Right atrium auricular region (tissue), 2 donors: Measurements from ENCODE around the gene MAGEA9B. TPM values are rescaled to one million over a fixed set of nuclear protein-coding genes. Genes with fewer than 3 reads are reported as not detected.
"Not testable (repeated sequence)": the region's sequence is repeated elsewhere in the genome, so short reads cannot be mapped to it uniquely, and the experiment has no call there.

Experiments
- DNase-seq: peaks from one replicate; pipeline ENCODE4 v3.0.0-alpha.2; 2019; ENCODE audit warnings: low spot score
- H3K27ac ChIP-seq, 2 donors: fragments of 200-600 bp; sonication (generic); 1 replicate in 1 of 2; 2 replicates in 1 of 2; pipeline ENCODE4 v1.5.1; 2016 to 2019
- H3K27me3 ChIP-seq, 2 donors: fragments of 200-600 bp; sonication (generic); one replicate each; pipeline versions ENCODE4 v1.5.1 to v1.6.0; 2017 to 2019
- H3K36me3 ChIP-seq: fragments of 200-600 bp; sonication (generic); one replicate; pipeline ENCODE4 v1.5.1; 2016
- H3K4me1 ChIP-seq, 2 donors: fragments of 200-600 bp; sonication (generic); one replicate each; pipeline versions ENCODE4 v1.5.1 to v1.6.0; 2017 to 2019
- H3K4me3 ChIP-seq, 2 donors: fragments of 200-600 bp; sonication (generic); 1 replicate in 1 of 2; 2 replicates in 1 of 2; pipeline ENCODE4 v1.5.1; 2017 to 2019; ENCODE audit warnings: mild to moderate bottlenecking in 1 of 2, moderate library complexity in 1 of 2
- H3K9me3 ChIP-seq, 2 donors: fragments of 200-600 bp; sonication (generic); one replicate each; pipeline ENCODE4 v1.5.1; 2019
- CTCF ChIP-seq, 2 donors: fragments of 200-600 bp; sonication (generic); IDR thresholded peaks; one replicate each; pipeline ENCODE4 v1.5.1; 2019; ENCODE audit warnings: antibody characterized with exemption in 2 of 2
- total RNA-seq, 2 donors: library from RNA; depleted of rRNA; stranded (reverse); fragments of >200 nt; gene quantifications; one replicate each; pipeline ENCODE4 v1.1.0, GENCODE V29; 2016

The MAGEA9B gene
- total RNA-seq, 2 donors from 2014 or later: not detected

DNA sequence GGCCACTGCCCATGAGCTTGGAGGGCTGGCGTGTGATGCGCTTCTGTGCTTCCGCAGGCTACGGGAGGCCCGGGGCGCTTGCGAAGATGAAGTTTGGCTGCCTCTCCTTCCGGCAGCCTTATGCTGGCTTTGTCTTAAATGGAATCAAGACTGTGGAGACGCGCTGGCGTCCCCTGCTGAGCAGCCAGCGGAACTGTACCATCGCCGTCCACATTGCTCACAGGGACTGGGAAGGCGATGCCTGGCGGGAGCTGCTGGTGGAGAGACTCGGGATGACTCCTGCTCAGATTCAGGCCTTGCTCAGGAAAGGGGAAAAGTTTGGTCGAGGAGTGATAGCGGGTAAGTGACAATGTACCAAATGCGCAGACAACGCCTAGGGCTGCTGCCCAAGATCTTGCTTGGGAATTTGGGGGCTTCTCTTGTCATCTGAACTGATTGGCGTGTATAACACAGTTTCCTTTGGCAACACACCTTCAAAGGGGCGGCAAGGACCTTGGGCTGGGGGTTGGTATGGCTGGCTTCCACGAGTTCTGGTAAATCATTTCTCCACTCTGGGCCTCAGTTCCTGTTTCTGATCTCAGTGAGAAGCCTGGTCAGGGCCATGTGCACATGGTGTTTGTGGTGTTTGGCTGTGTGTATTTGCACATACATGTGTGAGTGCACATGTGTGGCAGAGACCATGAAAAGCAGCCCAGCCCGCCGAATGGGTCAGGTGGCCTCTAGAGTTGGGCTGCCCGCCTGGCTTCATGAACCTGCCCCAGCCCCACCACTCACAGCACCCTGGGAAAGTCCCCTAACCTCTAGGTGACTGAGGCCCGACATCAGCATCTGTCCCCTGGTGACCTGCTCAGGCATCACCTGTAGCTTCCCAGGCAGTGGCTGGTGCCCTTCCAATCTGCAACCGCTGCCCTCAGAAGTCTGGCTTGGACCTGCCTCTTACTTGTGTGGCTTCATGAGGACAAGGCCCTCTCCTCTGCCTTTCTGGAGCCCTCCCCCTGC lies 41.4 kb downstream of the MAGEA9B start:
- not testable (repeated sequence) for H3K9me3 ChIP-seq, H3K27me3 ChIP-seq, H3K4me1 ChIP-seq, H3K27ac ChIP-seq, DNase-seq, H3K36me3 ChIP-seq, H3K4me3 ChIP-seq

- peak overlapping the region; percentile 50 to 57 for H3K4me3 ChIP-seq
- H3K9me3 ChIP-seq: no peaks in the 10 kb centered on the region
- H3K27me3 ChIP-seq: no peaks in the 10 kb centered on the region
- TF ChIP-seq CTCF (IDR thresholded peaks at IDR 0.05): no peak
- peak overlapping the region; percentile 81 to 91 for H3K27ac ChIP-seq
- H3K36me3 ChIP-seq: no peaks in the 10 kb centered on the region
- DNase-seq: no peak
- H3K4me1 ChIP-seq: peaks cover 0 to 5% of the 10 kb centered on the region in 2 donors
Measured at GRCh38 chrX:149541521-149542047, 45.7 kb downstream of the MAGEA9B start.

- TF ChIP-seq CTCF (IDR thresholded peaks at IDR 0.05): no peak
- Histone ChIP-seq H3K4me3 (peak within 1 kb of the TSS; percentile 50 to 57), H3K36me3 (no peaks in the 10 kb centered on the region), H3K27ac (peak within 1 kb of the TSS; percentile 81 to 91), H3K4me1 (peaks cover 0 to 5% of the 10 kb centered on the region in 2 donors), H3K27me3 (no peaks in the 10 kb centered on the region), H3K9me3 (no peaks in the 10 kb centered on the region)
- peak; percentile 89 for DNase-seq
Measured at GRCh38 chrX:149540621-149541520, 46.4 kb downstream of the MAGEA9B start, which contains the start of gene EOLA1. TSS of gene EOLA1 (plus strand) at chrX:149541012. CDS start at chrX:149545631, 4,619 bp downstream.

GRCh38 chrX:149540131-149540620 lies 47.1 kb downstream of the MAGEA9B start:
- H3K27me3 ChIP-seq: no peaks in the 10 kb centered on the region
- peak overlapping the region; percentile 81 to 91 for H3K27ac ChIP-seq
- H3K36me3 ChIP-seq: no peaks in the 10 kb centered on the region
- TF ChIP-seq CTCF (IDR thresholded peaks at IDR 0.05): no peak
- H3K4me1 ChIP-seq: peaks cover 0 to 5% of the 10 kb centered on the region in 2 donors
- H3K9me3 ChIP-seq: no peaks in the 10 kb centered on the region
- H3K4me3 ChIP-seq: peak overlapping the region; percentile 50 to 57
- DNase-seq: peak; percentile 90

DNA sequence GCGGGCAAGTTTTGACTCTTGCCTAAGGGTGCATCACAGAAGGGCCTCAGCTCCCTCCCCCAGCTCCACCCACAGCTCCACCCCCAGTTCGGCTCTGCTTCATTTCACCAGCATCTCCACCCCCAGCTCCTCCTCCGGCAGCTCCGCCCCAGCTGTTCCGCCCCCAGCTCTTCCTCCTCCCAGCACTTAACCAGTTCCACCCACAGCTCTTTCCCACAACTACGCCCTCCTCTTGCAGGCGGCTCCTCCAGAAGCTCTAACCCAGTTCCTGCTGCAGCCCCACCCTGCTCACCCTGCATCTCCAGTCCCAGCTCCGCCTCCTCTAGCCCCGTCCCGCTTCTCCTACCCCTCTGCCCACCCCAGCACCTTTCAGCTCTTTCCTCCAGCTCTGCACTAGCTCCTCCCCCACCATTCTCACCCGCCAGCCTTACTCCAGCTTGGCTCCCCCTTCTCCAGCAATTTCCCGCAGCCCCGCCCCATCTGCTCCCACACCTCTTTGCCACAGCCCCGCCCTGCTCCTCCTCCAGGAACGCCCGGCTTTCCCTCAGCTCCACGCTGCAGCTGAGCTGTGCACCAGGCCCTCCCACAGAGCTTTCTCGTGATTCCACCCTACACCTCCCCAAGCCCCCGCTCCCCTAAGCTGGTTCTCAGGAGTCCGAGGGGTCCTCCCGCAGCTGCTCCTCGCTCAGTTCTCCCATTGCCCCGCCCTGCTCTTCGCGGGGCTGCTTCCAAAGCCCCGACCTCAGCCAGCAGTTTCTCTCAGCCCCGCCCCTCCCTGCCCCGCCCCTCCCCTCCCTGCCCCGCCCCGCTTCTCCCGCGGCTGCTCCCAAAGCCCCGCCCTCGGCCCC lies 47.8 kb downstream of the MAGEA9B start:
- Histone ChIP-seq H3K27me3 (no peaks in the 10 kb centered on the region), H3K27ac (peak overlapping the region; percentile 79 to 91), H3K36me3 (no peaks in the 10 kb centered on the region), H3K9me3 (no peaks in the 10 kb centered on the region), H3K4me1 (peaks cover 0 to 5% of the 10 kb centered on the region in 2 donors), H3K4me3 (peak overlapping the region; percentile 50 to 57)
- DNase-seq: peak; percentile 88
- no peak for TF ChIP-seq CTCF (IDR thresholded peaks at IDR 0.05)

DNA sequence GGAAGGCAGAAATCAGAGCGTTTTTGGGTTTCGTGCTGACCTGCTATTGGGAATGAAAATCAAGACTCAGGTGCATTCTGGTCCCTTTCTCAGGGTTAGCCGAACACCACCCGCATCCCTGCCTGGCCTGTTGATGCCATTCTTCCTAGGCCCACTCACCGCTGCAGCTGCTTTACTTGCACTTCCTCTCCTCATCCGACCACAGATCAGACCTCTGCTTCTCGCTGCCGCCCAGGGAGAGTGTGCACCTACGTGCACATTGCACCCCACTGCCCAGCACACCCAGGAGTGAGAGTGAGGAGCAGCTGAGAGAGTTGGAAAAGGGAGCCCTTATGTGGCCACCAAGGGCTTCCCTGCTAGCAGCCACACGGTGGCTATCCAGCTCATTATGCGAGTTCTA lies 49.8 kb downstream of the MAGEA9B start:
- not testable (repeated sequence) for H3K36me3 ChIP-seq, H3K4me3 ChIP-seq, DNase-seq, H3K9me3 ChIP-seq, H3K4me1 ChIP-seq, H3K27me3 ChIP-seq, H3K27ac ChIP-seq

- H3K27ac ChIP-seq, H3K4me3 ChIP-seq, H3K36me3 ChIP-seq, DNase-seq, H3K4me1 ChIP-seq, H3K27me3 ChIP-seq, H3K9me3 ChIP-seq: not testable (repeated sequence)
Measured at GRCh38 chrX:149534926-149535602, 52.2 kb downstream of the MAGEA9B start.

- H3K36me3 ChIP-seq, H3K4me1 ChIP-seq, DNase-seq, H3K27ac ChIP-seq, H3K4me3 ChIP-seq, H3K9me3 ChIP-seq, H3K27me3 ChIP-seq: not testable (repeated sequence)
Measured at GRCh38 chrX:149533999-149534398, 53.3 kb downstream of the MAGEA9B start.
